GM19193 (cell line): ENCODE measurements around the gene CNIH4.
A peak's percentile ranks its signal among the peaks of the same experiment; 100 is the strongest.

Source experiments
- POLR2A ChIP-seq: IDR thresholded peaks from 4 replicates; pipeline ENCODE4 v1.6.1; 2011; ENCODE audit not compliant: insufficient read depth, insufficient read length; ENCODE audit errors: extremely low read depth

Gene CNIH4

GRCh38 chr1:224356685-224357625 lies at the start of gene CNIH4:
CNIH4 (plus strand) TSS chr1:224356879; CDS start chr1:224356925, 46 bp downstream.
- peak; percentile 77 for TF ChIP-seq POLR2A

GRCh38 chr1:224308064-224308463 lies 48.6 kb upstream of the CNIH4 start:
- TF ChIP-seq POLR2A: no peak

GRCh38 chr1:224312025-224312424 lies 44.7 kb upstream of the CNIH4 start:
- no peak for TF ChIP-seq POLR2A

- no peak for TF ChIP-seq POLR2A
These were observed 39.2 kb upstream of the CNIH4 start for GRCh38 chr1:224317383-224318045.

- no peak for TF ChIP-seq POLR2A
These were observed 35.0 kb upstream of the CNIH4 start for GRCh38 chr1:224321706-224322105.

GRCh38 chr1:224325959-224326358 lies 30.7 kb upstream of the CNIH4 start:
- TF ChIP-seq POLR2A: no peak

GRCh38 chr1:224328644-224329043 lies 28.0 kb upstream of the CNIH4 start:
- TF ChIP-seq POLR2A: no peak

- TF ChIP-seq POLR2A: no peak
These were observed 27.2 kb upstream of the CNIH4 start for GRCh38 chr1:224329484-224329841.

- peak; percentile 85 for TF ChIP-seq POLR2A
These were observed 26.6 kb upstream of the CNIH4 start, which contains the start of gene NVL for GRCh38 chr1:224329842-224330753. NVL (minus strand) TSS chr1:224330172; CDS start chr1:224330127, 45 bp downstream.

GRCh38 chr1:224331326-224331725 lies 25.4 kb upstream of the CNIH4 start:
- no peak for TF ChIP-seq POLR2A

GRCh38 chr1:224331824-224332223 lies 24.9 kb upstream of the CNIH4 start:
- TF ChIP-seq POLR2A: no peak

- no peak for TF ChIP-seq POLR2A
These were observed 23.3 kb upstream of the CNIH4 start for GRCh38 chr1:224333309-224333926.

- no peak for TF ChIP-seq POLR2A
These were observed 22.5 kb upstream of the CNIH4 start for GRCh38 chr1:224333939-224334786.
